Astrocyte of the cerebellum (primary cell): ENCODE measurements around the gene ABL1.

Experiments used
- DNase-seq: peaks from one replicate; pipeline ENCODE4 v3.0.0-alpha.2; 2011; ENCODE audit warnings: low read depth
- H3K4me3 ChIP-seq: 2 replicates; pipeline ENCODE4 v1.5.1; 2011; ENCODE audit warnings: mild to moderate bottlenecking, low read depth, low read length, moderate library complexity
- CTCF ChIP-seq: IDR thresholded peaks from 2 replicates; pipeline ENCODE4 v1.5.1; 2012; ENCODE audit warnings: low read length, low read depth, moderate library complexity, mild to moderate bottlenecking; ENCODE audit errors: missing control alignments
- in situ Hi-C: cut with HindIII; loops from 2 replicates; pipeline ENCODE4 v1.10.0; 2017; ENCODE audit warnings: low sequenced_read_pairs

Gene ABL1

GRCh38 chr9:130915096-130915447 lies 80.0 kb downstream of the ABL1 start:
- no peak overlapping the region for H3K4me3 ChIP-seq
- in situ Hi-C loops = no loop called here
- no peak for TF ChIP-seq CTCF
- DNase-seq = no peak

DNA sequence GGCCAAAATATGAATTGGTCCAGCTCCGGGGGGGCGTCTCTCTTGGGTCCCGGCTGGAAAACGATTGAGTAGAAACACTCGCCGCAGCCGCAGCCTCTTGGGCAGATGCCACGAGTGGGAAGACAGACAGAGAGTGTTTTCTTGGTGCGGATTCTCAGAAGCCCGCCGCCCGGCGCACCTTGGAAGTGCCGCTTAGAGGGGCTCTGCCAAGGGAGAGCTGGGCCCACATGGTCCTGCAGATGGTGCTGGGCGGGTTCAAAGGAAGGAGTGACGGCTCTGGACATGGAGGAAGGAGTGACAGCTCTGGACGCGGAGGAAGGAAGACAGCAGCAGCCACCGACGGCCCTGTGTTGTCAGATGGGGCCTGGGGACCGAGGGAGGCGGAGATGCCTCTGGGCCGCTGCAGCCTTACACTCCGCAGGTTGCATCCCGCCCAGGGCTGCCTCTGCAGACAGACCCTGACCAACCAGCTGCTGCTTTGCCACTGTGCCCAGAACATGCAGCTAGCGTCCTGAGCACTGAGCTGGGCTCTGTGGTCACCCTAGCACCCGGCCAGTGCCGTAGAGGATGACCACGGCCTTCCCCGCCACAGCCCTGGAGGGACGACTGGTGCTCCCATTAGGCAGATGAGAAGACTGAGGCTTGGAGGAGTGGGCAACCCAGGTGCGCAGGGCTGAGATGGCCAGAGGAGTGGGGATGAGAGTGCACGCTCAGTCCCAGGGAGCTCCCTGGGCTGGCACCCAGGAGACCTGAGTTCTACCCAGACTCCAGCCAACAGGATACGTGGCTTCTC lies 82.3 kb downstream of the ABL1 start:
- in situ Hi-C loops = no loop called here
- no peak for DNase-seq
- H3K4me3 ChIP-seq = no peak overlapping the region
- TF ChIP-seq CTCF = no peak

DNA sequence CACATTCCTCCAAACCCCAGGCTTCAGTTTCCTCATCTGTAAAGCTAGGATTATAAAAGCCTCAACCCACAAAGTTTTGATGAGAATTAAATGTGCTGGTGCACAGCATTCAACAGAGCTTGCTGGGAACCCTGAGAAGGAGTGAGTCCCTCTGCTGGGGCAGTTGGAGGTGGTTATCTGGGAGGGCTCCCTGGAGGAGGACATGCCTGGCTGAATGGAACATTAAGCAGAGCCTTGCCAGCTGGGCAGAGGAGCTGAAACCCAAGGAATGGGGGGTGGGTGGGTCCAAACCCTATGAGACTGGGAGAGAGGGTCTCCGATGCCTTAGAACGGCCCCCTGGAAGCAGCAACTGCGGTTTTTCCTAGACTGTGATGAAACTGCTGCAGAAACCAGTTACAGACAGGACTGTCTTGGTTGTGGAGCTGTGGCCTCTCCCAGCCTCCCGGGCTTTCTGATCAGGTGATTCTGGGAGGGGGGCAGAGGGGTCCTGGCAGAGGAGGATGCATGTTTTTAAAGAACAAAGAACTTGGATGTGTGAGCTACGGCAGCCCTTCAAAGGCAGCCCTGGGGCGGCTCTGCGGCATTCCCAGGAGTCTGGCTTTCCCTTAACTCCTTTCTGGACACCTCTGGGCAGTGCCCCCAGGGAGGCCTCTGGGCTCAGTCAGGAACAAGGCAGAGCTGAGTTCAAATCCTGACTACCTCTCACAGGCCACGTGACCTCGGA lies 83.2 kb downstream of the ABL1 start:
- H3K4me3 ChIP-seq = no peak overlapping the region
- in situ Hi-C loops = no loop called here
- no peak for DNase-seq
- TF ChIP-seq CTCF = no peak

DNA sequence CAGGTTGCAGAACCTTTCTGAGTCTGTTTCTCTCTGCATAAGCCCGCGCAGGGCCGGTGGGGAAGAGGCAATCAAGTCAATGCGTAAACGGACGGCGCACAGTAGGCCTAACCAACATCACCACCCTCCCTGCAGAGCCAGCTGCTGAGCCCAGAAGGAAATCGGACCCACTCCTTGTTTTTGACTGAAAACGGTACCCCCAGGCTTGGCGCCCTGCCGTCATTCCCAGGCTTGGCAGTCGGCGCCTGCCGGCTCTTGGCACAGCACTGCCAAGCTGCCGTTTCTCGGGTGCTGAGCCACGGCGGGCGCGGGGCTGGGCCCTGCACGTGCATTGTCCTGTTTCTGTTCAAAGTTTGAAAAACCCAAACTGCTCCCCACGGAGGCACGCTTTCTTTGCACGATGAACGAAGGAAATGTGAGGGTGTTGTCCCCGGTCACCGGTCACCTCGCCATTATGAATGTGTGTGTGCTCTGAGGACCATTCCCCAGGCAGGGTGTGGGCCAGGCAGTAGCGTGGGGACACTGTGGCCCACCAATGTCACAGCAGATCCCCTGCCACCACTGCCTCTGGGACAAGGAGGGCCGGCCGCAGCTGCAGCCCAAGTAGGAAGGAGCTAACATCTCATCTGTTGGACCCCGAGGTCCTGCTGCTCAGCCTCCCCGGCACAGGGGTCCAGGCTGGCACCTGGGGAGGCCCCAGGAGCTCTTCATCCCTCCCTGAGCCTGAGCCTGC lies 83.9 kb downstream of the ABL1 start:
- no peak for DNase-seq
- no peak overlapping the region for H3K4me3 ChIP-seq
- no peak for TF ChIP-seq CTCF
- in situ Hi-C loops = no loop called here

GRCh38 chr9:130919559-130920145 lies 84.6 kb downstream of the ABL1 start:
- H3K4me3 ChIP-seq = no peak overlapping the region
- no peak for TF ChIP-seq CTCF
- in situ Hi-C loops = no loop called here
- no peak for DNase-seq

- DNase-seq = no peak
- no peak overlapping the region for H3K4me3 ChIP-seq
- TF ChIP-seq CTCF = no peak
- in situ Hi-C loops = no loop called here
Measured at GRCh38 chr9:130920233-130920632, 85.2 kb downstream of the ABL1 start.
